WTC11 (cell line): ENCODE measurements around the gene SPSB2.

ENCODE experiments used
- CBFB ChIP-seq: sonication (generic); formaldehyde crosslinking; IDR thresholded peaks from 2 replicates; pipeline ENCODE4 v1.8.1; 2022; ENCODE audit warnings: mild to moderate bottlenecking, low read depth, missing genetic modification reagents
- E2F5 ChIP-seq: sonication (generic); formaldehyde crosslinking; IDR thresholded peaks from 2 replicates; pipeline ENCODE4 v1.8.1; 2022; ENCODE audit warnings: mild to moderate bottlenecking, moderate library complexity, missing genetic modification reagents
- FOXP1 ChIP-seq: sonication (generic); formaldehyde crosslinking; IDR thresholded peaks from 2 replicates; pipeline ENCODE4 v1.8.0; 2022; ENCODE audit warnings: missing genetic modification reagents, mild to moderate bottlenecking, moderate library complexity, borderline replicate concordance
- SMAD3 ChIP-seq: sonication (generic); formaldehyde crosslinking; IDR thresholded peaks from 2 replicates; pipeline ENCODE4 v1.8.0; 2022; ENCODE audit warnings: missing genetic modification reagents, mild to moderate bottlenecking, borderline replicate concordance
- USF1 ChIP-seq: sonication (generic); formaldehyde crosslinking; IDR thresholded peaks from 2 replicates; pipeline ENCODE4 v1.8.0; 2022; ENCODE audit warnings: mild to moderate bottlenecking, missing genetic modification reagents
- TF ChIP-seq, protein P1 (sequence below): fragments of 200-600 bp; IDR thresholded peaks from 2 replicates; pipeline ENCODE4 v1.8.0; 2022; ENCODE audit warnings: antibody characterized with exemption

DNA sequence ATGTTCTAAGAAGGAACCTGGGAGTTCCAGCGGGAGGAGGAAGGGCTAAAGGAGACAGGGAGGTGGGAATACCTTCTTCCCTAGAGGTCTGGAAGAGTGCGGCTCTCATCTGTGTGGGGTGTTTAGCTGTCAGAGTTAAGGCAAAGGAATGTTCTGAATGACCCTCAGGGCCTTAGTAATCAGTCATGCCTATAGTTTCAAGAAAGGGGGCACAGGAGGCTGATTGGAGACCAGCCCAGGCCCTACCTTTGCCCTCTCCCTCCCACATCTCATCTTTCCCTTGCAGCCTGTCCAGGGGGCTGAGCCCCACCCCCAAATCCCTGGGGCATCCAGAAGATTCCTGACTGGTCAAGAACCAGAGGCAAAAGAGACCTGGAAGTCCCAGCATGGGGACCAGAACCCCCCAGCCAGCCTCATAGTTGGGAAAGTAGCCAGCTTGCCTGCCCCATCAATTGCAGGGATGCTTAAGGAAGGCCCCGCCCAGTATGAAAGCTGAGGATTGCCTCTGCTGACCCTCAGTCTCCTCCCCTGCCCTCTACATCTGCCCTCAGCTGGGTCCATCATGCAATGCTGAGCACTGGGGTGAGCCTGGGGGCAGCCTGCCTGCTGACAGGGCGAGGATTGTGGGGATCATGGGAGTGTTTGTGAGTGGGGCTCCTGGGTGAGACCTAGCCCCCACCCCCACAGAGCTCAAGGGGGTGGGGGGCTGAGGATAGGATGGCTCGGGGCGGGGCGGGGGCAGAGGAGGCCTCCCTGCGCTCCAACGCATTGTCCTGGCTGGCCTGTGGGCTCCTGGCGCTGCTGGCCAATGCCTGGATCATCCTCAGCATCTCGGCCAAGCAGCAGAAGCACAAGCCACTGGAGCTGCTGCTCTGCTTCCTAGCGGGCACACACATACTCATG lies 49.7 kb downstream of the SPSB2 start:
- TF ChIP-seq SMAD3 (CRISPR knock-in tag) (no peak), FOXP1 (CRISPR knock-in tag) (no peak), CBFB (no peak), E2F5 (CRISPR knock-in tag) (no peak), USF1 (no peak)
- TF ChIP-seq, protein P1, sequence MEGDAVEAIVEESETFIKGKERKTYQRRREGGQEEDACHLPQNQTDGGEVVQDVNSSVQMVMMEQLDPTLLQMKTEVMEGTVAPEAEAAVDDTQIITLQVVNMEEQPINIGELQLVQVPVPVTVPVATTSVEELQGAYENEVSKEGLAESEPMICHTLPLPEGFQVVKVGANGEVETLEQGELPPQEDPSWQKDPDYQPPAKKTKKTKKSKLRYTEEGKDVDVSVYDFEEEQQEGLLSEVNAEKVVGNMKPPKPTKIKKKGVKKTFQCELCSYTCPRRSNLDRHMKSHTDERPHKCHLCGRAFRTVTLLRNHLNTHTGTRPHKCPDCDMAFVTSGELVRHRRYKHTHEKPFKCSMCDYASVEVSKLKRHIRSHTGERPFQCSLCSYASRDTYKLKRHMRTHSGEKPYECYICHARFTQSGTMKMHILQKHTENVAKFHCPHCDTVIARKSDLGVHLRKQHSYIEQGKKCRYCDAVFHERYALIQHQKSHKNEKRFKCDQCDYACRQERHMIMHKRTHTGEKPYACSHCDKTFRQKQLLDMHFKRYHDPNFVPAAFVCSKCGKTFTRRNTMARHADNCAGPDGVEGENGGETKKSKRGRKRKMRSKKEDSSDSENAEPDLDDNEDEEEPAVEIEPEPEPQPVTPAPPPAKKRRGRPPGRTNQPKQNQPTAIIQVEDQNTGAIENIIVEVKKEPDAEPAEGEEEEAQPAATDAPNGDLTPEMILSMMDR, result no peak
